SK-N-SH (cell line): Measurements from ENCODE around the gene ARHGAP26. TPM values are rescaled to one million over a fixed set of nuclear protein-coding genes. Genes with fewer than 3 reads are reported as not detected.

ENCODE experiments used
- CTCF ChIA-PET: fragments of 300-600, 350-600 bp; formaldehyde crosslinking; extraction: SDS; loops from one replicate; lab custom pipeline; 2021; lab: Yijun Ruan, JAX
- POLR2A ChIA-PET: fragments of 350-600 bp; sonication (Branson Sonifier 250); formaldehyde crosslinking; extraction: SDS; loops from one replicate; lab custom pipeline; 2020; ENCODE audit warnings: antibody characterized with exemption, inconsistent platforms; lab: Yijun Ruan, JAX
- DNase-seq: peaks from one replicate; pipeline ENCODE4 v3.0.0; 2012
- H2AFZ ChIP-seq: fragments of 200-600 bp; sonication (generic); 2 replicates; pipeline ENCODE4 v1.8.1; 2016; ENCODE audit warnings: antibody characterized with exemption, mild to moderate bottlenecking, low read depth
- H3F3A ChIP-seq: fragments of 200-600 bp; sonication (generic); replicated peaks from 2 replicates; pipeline ENCODE3; 2016; ENCODE audit warnings: antibody characterized with exemption, mild to moderate bottlenecking; ENCODE audit not compliant: insufficient read depth
- H3K27ac ChIP-seq, 2 experiments: fragments of 200-500 bp in 1 of 2; fragments of 200-600 bp in 1 of 2; sonication (Bioruptor generic) in 1 of 2; sonication (generic), shearing (Covaris generic) in 1 of 2; 2 replicates each; pipeline versions ENCODE4 v1.5.1 to v1.6.1; 2014 to 2016; ENCODE audit warnings: low read depth in 2 of 2, inconsistent platforms in 1 of 2, low read length in 1 of 2, mild to moderate bottlenecking in 1 of 2, mixed read lengths in 1 of 2
- H3K27me3 ChIP-seq: fragments of 200-600 bp; sonication (generic), shearing (Covaris generic); 2 replicates; pipeline ENCODE4 v1.6.1; 2016; ENCODE audit warnings: mixed run types; ENCODE audit not compliant: insufficient read depth
- H3K36me3 ChIP-seq, 2 experiments: fragments of 200-500 bp in 1 of 2; fragments of 200-600 bp in 1 of 2; sonication (Bioruptor generic) in 1 of 2; sonication (generic) in 1 of 2; replicated peaks in 1 of 2; 2 replicates each; pipeline versions ENCODE3 to v1.5.1; 2014 to 2016; ENCODE audit warnings: low read length in 1 of 2, mild to moderate bottlenecking in 1 of 2; ENCODE audit not compliant: insufficient read depth in 2 of 2, control insufficient read depth in 1 of 2
- H3K4me1 ChIP-seq, 2 experiments: fragments of 200-500 bp in 1 of 2; fragments of 200-600 bp in 1 of 2; sonication (Bioruptor generic) in 1 of 2; sonication (generic), shearing (Covaris generic) in 1 of 2; 2 replicates each; pipeline versions ENCODE4 v1.5.1 to v1.6.1; 2014 to 2016; ENCODE audit warnings: low read depth in 1 of 2, low read length in 1 of 2, mixed run types in 1 of 2; ENCODE audit not compliant: insufficient read depth in 2 of 2, control insufficient read depth in 1 of 2
- H3K4me2 ChIP-seq: fragments of 200-600 bp; sonication (generic), shearing (Covaris generic); 2 replicates; pipeline ENCODE4 v1.6.1; 2017; ENCODE audit warnings: mixed run types
- H3K4me3 ChIP-seq, 2 experiments: fragments of 200-500 bp in 1 of 2; fragments of 200-600 bp in 1 of 2; sonication (Bioruptor generic) in 1 of 2; sonication (generic), shearing (Covaris generic) in 1 of 2; 2 replicates each; pipeline versions ENCODE4 v1.5.1 to v1.8.1; 2014 to 2016; ENCODE audit warnings: low read depth in 2 of 2, inconsistent platforms in 1 of 2, low read length in 1 of 2, mild to moderate bottlenecking in 1 of 2, mixed read lengths in 1 of 2, moderate library complexity in 1 of 2
- H3K79me2 ChIP-seq: fragments of 200-600 bp; sonication (generic); 2 replicates; pipeline ENCODE4 v1.8.1; 2017; ENCODE audit warnings: mild to moderate bottlenecking; ENCODE audit not compliant: insufficient read depth
- H3K9ac ChIP-seq: fragments of 200-600 bp; sonication (generic); 2 replicates; pipeline ENCODE4 v1.6.1; 2017; ENCODE audit warnings: mixed run types
- H3K9me2 ChIP-seq: fragments of 200-600 bp; sonication (generic); 2 replicates; pipeline ENCODE4 v1.6.1; 2017; ENCODE audit warnings: mixed run types
- H3K9me3 ChIP-seq: fragments of 200-600 bp; sonication (generic); 2 replicates; pipeline ENCODE4 v1.6.1; 2017; ENCODE audit warnings: mixed run types, mild to moderate bottlenecking, moderate library complexity
- H4K20me1 ChIP-seq: fragments of 200-600 bp; sonication (generic); 2 replicates; pipeline ENCODE4 v1.6.1; 2017; ENCODE audit warnings: mild to moderate bottlenecking, mixed run types; ENCODE audit not compliant: insufficient read depth
- ELF1 ChIP-seq: IDR thresholded peaks from 2 replicates; pipeline ENCODE4 v1.4.0; 2012
- EP300 ChIP-seq, 2 experiments: IDR thresholded peaks; 2 replicates each; pipeline versions ENCODE4 v1.4.0 to v1.6.1; 2012; ENCODE audit warnings: borderline replicate concordance in 1 of 2, low read depth in 1 of 2, low read length in 1 of 2
- FOSL2 ChIP-seq: IDR thresholded peaks from 2 replicates; pipeline ENCODE4 v1.4.0; 2012; ENCODE audit warnings: low read depth, mild to moderate bottlenecking, moderate library complexity, borderline replicate concordance
- GABPA ChIP-seq: IDR thresholded peaks from 2 replicates; pipeline ENCODE4 v1.4.0; 2012; ENCODE audit warnings: low read depth, mild to moderate bottlenecking
- GATA2 ChIP-seq: sonication (generic); formaldehyde crosslinking; IDR thresholded peaks from 2 replicates; pipeline ENCODE4 v1.5.0; 2020; ENCODE audit warnings: mild to moderate bottlenecking, missing genetic modification reagents
- NFIC ChIP-seq: IDR thresholded peaks from 2 replicates; pipeline ENCODE4 v1.4.0; 2012; ENCODE audit warnings: borderline replicate concordance
- NRF1 ChIP-seq: IDR thresholded peaks from 2 replicates; pipeline ENCODE4 v1.6.1; 2012; ENCODE audit warnings: low read depth, mild to moderate bottlenecking, low read length
- RAD21 ChIP-seq: IDR thresholded peaks from 2 replicates; pipeline ENCODE4 v1.6.1; 2012; ENCODE audit warnings: mild to moderate bottlenecking, low read length
- RCOR1 ChIP-seq: fragments of 150-350 bp; IDR thresholded peaks from 2 replicates; pipeline ENCODE4 v1.6.1; 2017; ENCODE audit warnings: antibody characterized with exemption, low read length
- RXRA ChIP-seq: IDR thresholded peaks from 2 replicates; pipeline ENCODE4 v1.4.0; 2012; ENCODE audit warnings: low read depth, mild to moderate bottlenecking, borderline replicate concordance
- SIN3A ChIP-seq: IDR thresholded peaks from 2 replicates; pipeline ENCODE4 v1.6.1; 2012; ENCODE audit warnings: low read depth, mild to moderate bottlenecking, low read length, moderate library complexity, borderline replicate concordance
- TAF1 ChIP-seq: IDR thresholded peaks from 2 replicates; pipeline ENCODE4 v1.6.1; 2012; ENCODE audit warnings: low read depth, mild to moderate bottlenecking, low read length, moderate library complexity, borderline replicate concordance
- TEAD4 ChIP-seq: IDR thresholded peaks from 2 replicates; pipeline ENCODE4 v1.4.0; 2012; ENCODE audit warnings: mild to moderate bottlenecking, borderline replicate concordance; ENCODE audit not compliant: insufficient read depth
- YY1 ChIP-seq: IDR thresholded peaks from 2 replicates; pipeline ENCODE4 v1.4.0; 2012; ENCODE audit warnings: low read depth, mild to moderate bottlenecking
- ZBTB33 ChIP-seq: IDR thresholded peaks from 2 replicates; pipeline ENCODE4 v1.4.0; 2012; ENCODE audit warnings: low read depth, borderline replicate concordance
- whole genome bisulfite sequencing: methylation state at CpG from one replicate; pipeline ENCODE4 v1.1.6; 2017; ENCODE audit warnings: low lambda C conversion rate; 5-methylcytosine and 5-hydroxymethylcytosine counted together
- polyA plus RNA-seq, 3 experiments: library from polyadenylated mRNA; depleted of rRNA; stranded (reverse); fragments of >200 nt; gene quantifications; 2 replicates each; pipeline ENCODE4 v1.2.3, GENCODE V29; 2012
- TF ChIP-seq, protein P1 (sequence below): IDR thresholded peaks from 2 replicates; pipeline ENCODE4 v1.4.0; 2012; ENCODE audit warnings: low read depth, borderline replicate concordance
- TF ChIP-seq, protein P2 (sequence below): fragments of 150-350 bp; IDR thresholded peaks from 2 replicates; pipeline ENCODE4 v1.6.1; 2017; ENCODE audit warnings: antibody characterized with exemption, low read length, low read depth, borderline replicate concordance
- TF ChIP-seq, protein P3 (sequence below): IDR thresholded peaks from 2 replicates; pipeline ENCODE4 v1.4.0; 2012; ENCODE audit warnings: low read depth
- TF ChIP-seq, protein P4 (sequence below): fragments of 200-600 bp; sonication (generic); IDR thresholded peaks from 2 replicates; pipeline ENCODE4 v1.6.1; 2017; ENCODE audit warnings: antibody characterized with exemption, mild to moderate bottlenecking, moderate library complexity

Gene ARHGAP26
- polyA plus RNA-seq, 1 of the 3 experiments (the other 2 are of a cell fraction): 6.1 TPM

DNA sequence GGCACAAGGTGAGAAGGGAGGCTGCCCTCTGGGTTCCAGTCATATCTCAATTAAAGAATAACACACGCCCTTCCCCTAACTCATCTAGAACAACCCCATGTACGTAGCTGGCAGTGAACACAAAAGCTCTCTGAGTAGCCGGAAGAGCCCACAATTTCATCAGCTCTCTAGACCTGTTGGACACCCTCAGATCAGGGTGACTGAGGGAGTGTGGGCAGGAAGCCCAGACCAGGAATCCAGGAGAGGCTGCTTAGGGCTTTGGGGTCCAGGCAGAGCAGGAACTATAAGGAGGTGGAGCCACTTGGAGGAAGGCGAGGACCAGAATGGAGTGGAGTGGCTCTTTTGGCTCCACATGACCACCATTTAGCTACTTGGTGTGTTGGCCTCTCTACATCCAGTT, 395.9 kb downstream of the ARHGAP26 start:
- H4K20me1 ChIP-seq: no peaks in the 10 kb centered on the region
- POLR2A ChIA-PET: no interaction called here
- H3K9me2 ChIP-seq: no peaks in the 10 kb centered on the region
- DNase-seq: no peak
- H3K27me3 ChIP-seq: no peaks in the 10 kb centered on the region
- 91% methylated on average over 4 of the region's 4 CpGs for WGBS
- H3F3A ChIP-seq: no peaks in the 10 kb centered on the region
- peaks cover 0 to 7% of the 10 kb centered on the region in 2 experiments; a peak in 1 of 4 replicates for H3K4me1 ChIP-seq
- no peak overlapping the region for H3K4me2 ChIP-seq
- H3K79me2 ChIP-seq: no peaks in the 10 kb centered on the region
- H2AFZ ChIP-seq: no peak overlapping the region
- no peak overlapping the region for H3K9ac ChIP-seq
- TF ChIP-seq YY1: no peak
- TF ChIP-seq RCOR1: no peak
- no peak for TF ChIP-seq TEAD4
- TF ChIP-seq NFIC: no peak
- no peaks in the 10 kb centered on the region for H3K36me3 ChIP-seq
- CTCF ChIA-PET: no interaction called here
- no peak overlapping the region for H3K27ac ChIP-seq
- H3K4me3 ChIP-seq: no peak overlapping the region
- H3K9me3 ChIP-seq: no peaks in the 10 kb centered on the region

DNA sequence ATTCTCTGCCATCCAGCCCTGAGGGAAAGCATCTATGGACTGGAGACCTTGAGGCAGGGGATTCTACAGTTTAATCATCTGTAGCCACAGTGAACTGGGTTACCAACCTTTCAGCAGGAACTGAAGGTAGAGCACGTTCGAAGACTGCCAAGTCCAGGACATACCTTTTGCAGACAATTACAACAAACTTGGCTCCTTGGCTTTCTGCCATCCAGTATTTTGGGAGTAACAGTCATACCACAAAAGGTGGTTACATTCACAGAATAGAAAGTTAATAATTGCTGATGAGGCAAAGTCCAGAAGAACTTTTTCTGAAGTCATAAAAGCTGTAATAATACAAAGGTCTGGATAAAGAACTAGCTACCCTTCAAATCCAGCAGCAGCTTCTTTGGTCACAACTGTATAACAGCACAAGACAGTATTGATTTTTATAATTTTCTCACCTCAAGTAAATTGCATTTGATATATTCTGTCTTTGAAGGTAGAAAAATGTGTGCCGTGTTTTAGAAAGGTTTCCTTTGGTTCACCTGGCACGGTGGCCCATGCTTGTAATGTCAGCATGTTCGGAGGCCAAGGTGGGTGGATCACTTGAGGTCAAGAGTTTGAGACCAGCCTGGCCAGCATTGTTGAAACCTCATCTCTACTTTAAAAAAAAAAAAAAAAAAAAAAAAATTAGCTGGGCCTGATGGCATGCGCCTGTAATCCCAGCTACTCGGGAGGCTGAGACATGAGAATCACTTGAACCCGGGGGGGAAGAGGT, 396.7 kb downstream of the ARHGAP26 start:
- H3K9me2 ChIP-seq: no peaks in the 10 kb centered on the region
- TF ChIP-seq TAF1 (no peak), FOSL2 (no peak), YY1 (no peak), RAD21 (no peak), GATA2 (CRISPR knock-in tag) (no peak), GABPA (no peak), NFIC (no peak), NRF1 (no peak), RXRA (no peak), SIN3A (no peak), ELF1 (no peak), TEAD4 (no peak), ZBTB33 (no peak), EP300 (IDR thresholded peaks at IDR 0.05; ENCODE audit: borderline replicate concordance in 1 of 2, low read depth in 1 of 2, low read length in 1 of 2) (no peak)
- TF ChIP-seq, protein P1, sequence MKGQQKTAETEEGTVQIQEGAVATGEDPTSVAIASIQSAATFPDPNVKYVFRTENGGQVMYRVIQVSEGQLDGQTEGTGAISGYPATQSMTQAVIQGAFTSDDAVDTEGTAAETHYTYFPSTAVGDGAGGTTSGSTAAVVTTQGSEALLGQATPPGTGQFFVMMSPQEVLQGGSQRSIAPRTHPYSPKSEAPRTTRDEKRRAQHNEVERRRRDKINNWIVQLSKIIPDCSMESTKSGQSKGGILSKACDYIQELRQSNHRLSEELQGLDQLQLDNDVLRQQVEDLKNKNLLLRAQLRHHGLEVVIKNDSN: no peak
- TF ChIP-seq, protein P2, sequence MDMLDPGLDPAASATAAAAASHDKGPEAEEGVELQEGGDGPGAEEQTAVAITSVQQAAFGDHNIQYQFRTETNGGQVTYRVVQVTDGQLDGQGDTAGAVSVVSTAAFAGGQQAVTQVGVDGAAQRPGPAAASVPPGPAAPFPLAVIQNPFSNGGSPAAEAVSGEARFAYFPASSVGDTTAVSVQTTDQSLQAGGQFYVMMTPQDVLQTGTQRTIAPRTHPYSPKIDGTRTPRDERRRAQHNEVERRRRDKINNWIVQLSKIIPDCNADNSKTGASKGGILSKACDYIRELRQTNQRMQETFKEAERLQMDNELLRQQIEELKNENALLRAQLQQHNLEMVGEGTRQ: no peak
- TF ChIP-seq, protein P3, sequence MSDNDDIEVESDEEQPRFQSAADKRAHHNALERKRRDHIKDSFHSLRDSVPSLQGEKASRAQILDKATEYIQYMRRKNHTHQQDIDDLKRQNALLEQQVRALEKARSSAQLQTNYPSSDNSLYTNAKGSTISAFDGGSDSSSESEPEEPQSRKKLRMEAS: no peak
- TF ChIP-seq, protein P4, sequence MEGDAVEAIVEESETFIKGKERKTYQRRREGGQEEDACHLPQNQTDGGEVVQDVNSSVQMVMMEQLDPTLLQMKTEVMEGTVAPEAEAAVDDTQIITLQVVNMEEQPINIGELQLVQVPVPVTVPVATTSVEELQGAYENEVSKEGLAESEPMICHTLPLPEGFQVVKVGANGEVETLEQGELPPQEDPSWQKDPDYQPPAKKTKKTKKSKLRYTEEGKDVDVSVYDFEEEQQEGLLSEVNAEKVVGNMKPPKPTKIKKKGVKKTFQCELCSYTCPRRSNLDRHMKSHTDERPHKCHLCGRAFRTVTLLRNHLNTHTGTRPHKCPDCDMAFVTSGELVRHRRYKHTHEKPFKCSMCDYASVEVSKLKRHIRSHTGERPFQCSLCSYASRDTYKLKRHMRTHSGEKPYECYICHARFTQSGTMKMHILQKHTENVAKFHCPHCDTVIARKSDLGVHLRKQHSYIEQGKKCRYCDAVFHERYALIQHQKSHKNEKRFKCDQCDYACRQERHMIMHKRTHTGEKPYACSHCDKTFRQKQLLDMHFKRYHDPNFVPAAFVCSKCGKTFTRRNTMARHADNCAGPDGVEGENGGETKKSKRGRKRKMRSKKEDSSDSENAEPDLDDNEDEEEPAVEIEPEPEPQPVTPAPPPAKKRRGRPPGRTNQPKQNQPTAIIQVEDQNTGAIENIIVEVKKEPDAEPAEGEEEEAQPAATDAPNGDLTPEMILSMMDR: no peak
- H3K9me3 ChIP-seq: no peaks in the 10 kb centered on the region
- no peak overlapping the region for H3K27ac ChIP-seq
- no peaks in the 10 kb centered on the region for H3F3A ChIP-seq
- H4K20me1 ChIP-seq: no peaks in the 10 kb centered on the region
- peaks cover 0 to 7% of the 10 kb centered on the region in 2 experiments; a peak in 1 of 4 replicates for H3K4me1 ChIP-seq
- no peak for DNase-seq
- no peaks in the 10 kb centered on the region for H3K27me3 ChIP-seq
- POLR2A ChIA-PET: no interaction called here
- H2AFZ ChIP-seq: no peak overlapping the region
- H3K4me2 ChIP-seq: no peak overlapping the region
- 90% methylated on average over 8 of the region's 8 CpGs for WGBS
- H3K36me3 ChIP-seq: no peaks in the 10 kb centered on the region
- H3K4me3 ChIP-seq: no peak overlapping the region
- H3K79me2 ChIP-seq: no peaks in the 10 kb centered on the region
- H3K9ac ChIP-seq: no peak overlapping the region
- CTCF ChIA-PET: interaction anchor here (1.3 kb wide), 1 partner anchor 61 kb away, joined by 3 read pairs; no protein-coding TSS in a partner anchor
